Stimulated activated CD8-positive, alpha-beta memory T cell treated with anti-CD3 and anti-CD28 coated beads, Interleukin-15, amount 100 ng/mL, for 48 hours (primary cell): ENCODE data around the gene OTUD5.

Source experiments
- DNase-seq, 2 donors: peaks; one replicate each; pipeline ENCODE4 v3.0.0-alpha.2; 2020; ENCODE audit warnings: low read depth in 2 of 2

Gene OTUD5

GRCh38 chrX:48937054-48937907, 20.1 kb downstream of the OTUD5 start:
- peak; percentile 85 to 92 for DNase-seq

GRCh38 chrX:48936429-48937053, 20.9 kb downstream of the OTUD5 start:
- no peak for DNase-seq

DNA sequence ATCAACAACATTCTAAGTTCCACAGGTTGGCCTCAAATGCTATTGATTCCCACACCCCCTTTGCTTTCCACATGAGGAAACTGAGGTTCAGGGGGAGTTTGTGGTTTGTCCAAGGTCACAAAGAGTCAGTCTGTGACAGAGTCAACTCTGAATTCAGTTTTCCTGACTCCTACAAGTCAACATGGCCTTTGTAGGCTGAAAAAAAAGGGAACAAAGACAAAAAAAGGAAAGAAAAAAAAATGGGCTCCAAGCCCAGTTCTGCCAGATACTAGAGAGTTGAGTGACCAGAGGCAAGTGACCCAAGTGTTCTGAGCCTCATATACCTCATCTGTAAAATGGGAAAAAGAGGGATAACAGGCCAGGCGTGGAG, 22.1 kb downstream of the OTUD5 start:
- no peak for DNase-seq

DNA sequence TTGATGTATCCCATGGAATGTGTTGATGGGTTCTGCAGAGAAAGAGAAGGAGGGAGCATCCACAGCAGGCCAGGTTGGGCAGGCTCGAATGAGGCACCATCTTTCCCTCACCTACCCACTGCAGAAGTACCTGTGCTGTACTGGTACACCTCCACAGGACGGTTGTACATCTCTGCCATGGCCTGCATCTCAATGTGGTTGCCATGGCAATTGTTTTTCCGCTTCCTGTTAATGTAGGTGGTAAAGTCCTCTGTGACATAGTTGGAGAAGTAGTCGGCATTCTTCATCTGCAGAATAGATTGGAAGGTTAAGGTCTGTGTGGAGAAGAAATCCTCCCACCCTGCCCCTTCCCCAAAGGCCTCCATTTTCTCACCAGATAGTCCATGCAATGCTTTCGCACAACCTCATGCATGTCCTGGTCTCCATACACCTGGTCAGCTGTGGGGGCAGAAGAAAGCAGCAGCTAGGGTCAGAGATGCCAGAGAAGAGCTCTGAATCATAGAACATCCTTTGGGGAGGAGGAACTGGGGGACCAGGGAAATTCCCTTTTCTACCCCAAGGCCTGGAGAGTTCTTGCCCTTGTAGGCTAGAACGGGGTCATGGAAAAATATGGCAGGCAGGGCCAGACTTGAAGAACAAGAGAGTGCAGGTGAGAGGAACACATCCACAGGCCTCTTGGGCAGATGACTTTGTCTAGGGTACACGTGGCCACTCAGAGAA, 22.7 kb downstream of the OTUD5 start:
- DNase-seq: no peak

GRCh38 chrX:48933757-48934156, 23.6 kb downstream of the OTUD5 start:
- no peak for DNase-seq

GRCh38 chrX:48927736-48928382, 29.5 kb downstream of the OTUD5 start:
- DNase-seq: no peak

- no peak for DNase-seq
Measured at GRCh38 chrX:48927123-48927522, 30.3 kb downstream of the OTUD5 start.

- DNase-seq: no peak
Measured at GRCh38 chrX:48924270-48924669, 33.1 kb downstream of the OTUD5 start.

DNA sequence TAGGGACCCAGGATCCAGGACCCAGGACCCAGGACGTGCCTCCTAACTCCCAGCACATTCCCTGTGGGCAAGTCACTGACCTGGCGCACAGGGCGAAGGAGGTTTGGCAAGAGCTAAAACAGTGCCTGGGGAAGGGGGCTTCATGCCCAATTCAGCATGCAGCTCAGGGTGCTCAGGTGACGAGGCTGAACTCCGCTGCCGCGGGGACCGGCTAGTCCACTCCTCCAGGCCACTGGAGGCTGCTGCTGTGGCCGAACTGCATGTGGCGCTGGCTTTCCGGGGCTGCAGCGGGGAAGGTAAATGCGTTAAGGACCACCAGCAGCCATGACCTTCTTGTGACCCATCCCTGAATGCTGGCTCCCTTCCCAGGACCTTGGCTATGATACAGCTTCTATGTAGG, 33.6 kb downstream of the OTUD5 start:
- no peak for DNase-seq

DNA sequence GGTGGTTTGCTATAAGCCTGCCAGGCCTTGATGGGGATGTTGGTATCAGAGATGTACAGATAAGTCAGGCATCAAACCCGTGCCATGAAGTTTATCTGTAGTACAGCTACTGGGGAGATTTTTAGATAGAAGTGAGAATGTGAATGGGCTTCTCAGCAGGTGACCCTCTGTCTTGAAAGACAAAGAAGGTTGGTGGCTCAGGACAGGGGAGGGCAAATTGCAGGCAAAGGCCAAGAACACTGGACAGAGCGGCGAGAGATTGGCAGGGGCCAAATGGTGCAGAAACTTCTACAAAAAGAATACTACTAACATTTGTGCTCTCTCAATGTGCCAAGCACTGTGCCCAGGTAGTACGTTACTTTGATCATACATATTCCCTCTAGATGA, 36.7 kb downstream of the OTUD5 start:
- no peak for DNase-seq

GRCh38 chrX:48919947-48920717, 37.3 kb downstream of the OTUD5 start:
- DNase-seq: no peak

DNA sequence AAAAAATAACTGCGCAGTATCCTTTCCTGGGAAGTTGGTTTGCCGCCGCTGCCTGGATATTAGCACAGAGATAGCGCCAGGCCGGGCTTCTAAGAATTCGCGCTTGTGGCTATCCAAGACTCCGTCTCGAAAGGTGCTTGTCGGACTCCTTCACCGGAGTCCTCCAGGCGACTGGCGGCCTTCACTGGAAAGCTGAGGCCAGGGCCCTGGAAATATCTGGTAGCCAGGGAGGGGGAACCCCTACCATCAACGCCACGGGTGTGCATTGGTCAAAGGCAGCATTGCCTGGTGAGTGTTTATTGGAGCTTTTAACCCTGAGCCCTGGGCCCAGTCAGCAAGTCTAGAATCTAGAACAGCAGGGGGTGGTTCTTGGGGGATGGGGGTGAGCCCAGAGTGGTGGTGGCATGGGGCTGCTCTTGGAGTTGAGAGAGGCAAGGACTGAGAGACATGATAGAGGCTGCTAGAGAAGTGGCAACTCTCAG, 38.0 kb downstream of the OTUD5 start:
- DNase-seq: no peak

DNA sequence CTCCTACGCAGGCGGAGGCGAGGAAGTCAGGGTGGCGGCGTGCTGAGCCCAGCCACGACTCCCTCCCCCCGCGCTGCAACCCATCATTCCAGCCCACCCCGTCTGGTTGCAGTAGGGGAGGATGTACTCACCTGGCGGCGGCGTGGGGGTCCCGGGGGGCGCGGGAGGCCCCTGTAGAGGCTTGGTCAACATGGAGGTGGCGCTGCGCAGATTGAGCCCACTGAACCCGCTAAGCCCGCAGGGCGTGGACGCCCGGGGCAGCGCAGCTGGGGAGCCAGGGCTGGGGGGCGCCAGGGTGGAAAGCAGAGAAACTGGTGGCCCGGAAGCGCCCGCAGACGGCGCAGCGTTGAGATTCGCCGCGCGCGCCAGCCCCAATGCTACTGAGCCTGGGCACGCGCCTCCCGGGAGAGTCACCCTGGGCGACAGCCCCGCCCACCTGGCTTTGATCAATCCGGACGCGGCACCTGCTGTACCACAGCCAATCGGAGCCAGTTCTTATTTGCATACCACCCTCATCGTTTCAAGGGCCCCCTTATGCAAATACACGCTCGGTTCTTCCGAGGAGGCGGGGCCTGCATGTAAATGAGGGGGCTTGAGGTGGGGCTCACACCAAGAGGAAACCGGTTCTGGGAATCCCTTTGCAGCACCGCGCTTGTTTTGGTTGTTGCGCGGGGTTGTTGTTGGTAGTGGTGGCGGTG, 38.6 kb downstream of the OTUD5 start, which contains the start of gene PIM2:
Gene PIM2, minus strand, starts transcription at position 382 of the 698 bp plus-strand sequence. Its CDS starts 190 bp downstream, at position 192.
- peak; percentile 83 to 84 for DNase-seq

GRCh38 chrX:48918301-48918642, 39.1 kb downstream of the OTUD5 start:
- no peak for DNase-seq

- peak; percentile 77 to 78 for DNase-seq
Measured at GRCh38 chrX:48917139-48918001, 40.0 kb downstream of the OTUD5 start.

- no peak for DNase-seq
Measured at GRCh38 chrX:48914593-48915493, 42.6 kb downstream of the OTUD5 start.

- no peak for DNase-seq
Measured at GRCh38 chrX:48913605-48914366, 43.6 kb downstream of the OTUD5 start.
